Brain microvascular endothelial cell (primary cell): ENCODE data around the gene TTLL10.

Source experiments
- DNase-seq: peaks from one replicate; pipeline ENCODE4 v3.0.0-alpha.2; 2020
- H3K27ac ChIP-seq: fragments of 250-450 bp; sonication (Bioruptor Pico); 2 replicates; pipeline ENCODE4 v1.5.1; 2020; ENCODE audit warnings: mild to moderate bottlenecking, moderate library complexity
- H3K27me3 ChIP-seq: fragments of 250-450 bp; sonication (Bioruptor Pico); replicated peaks from 2 replicates; pipeline ENCODE4 v1.5.1; 2020; ENCODE audit warnings: mild to moderate bottlenecking
- H3K36me3 ChIP-seq: fragments of 250-450 bp; sonication (Bioruptor Pico); replicated peaks from 2 replicates; pipeline ENCODE4 v1.5.1; 2020; ENCODE audit warnings: mild to moderate bottlenecking
- H3K4me3 ChIP-seq: 2 replicates; pipeline ENCODE4 v1.5.1; 2011; ENCODE audit warnings: low read depth, mild to moderate bottlenecking, control low read depth, low read length, moderate library complexity
- CTCF ChIP-seq: IDR thresholded peaks from 2 replicates; pipeline ENCODE4 v1.5.1; 2011; ENCODE audit warnings: low read depth, mild to moderate bottlenecking, moderate library complexity, low read length, control low read depth, inconsistent platforms; ENCODE audit errors: missing control alignments
- in situ Hi-C: cut with HindIII; loops from 2 replicates; pipeline ENCODE4 v1.10.0; 2017; ENCODE audit warnings: low sequenced_read_pairs, low pct_ligation_motif_present

Gene TTLL10

GRCh38 chr1:1167841-1168450 lies 5.7 kb upstream of the TTLL10 start:
- no peak for DNase-seq
- Histone ChIP-seq H3K4me3 (no peak overlapping the region), H3K36me3 (no peaks in the 10 kb centered on the region), H3K27me3 (peaks cover 38% of the 10 kb centered on the region), H3K27ac (no peak overlapping the region)
- TF ChIP-seq CTCF: no peak
- in situ Hi-C loops: no loop called here

GRCh38 chr1:1168451-1169411 lies 4.9 kb upstream of the TTLL10 start:
- no peak for DNase-seq
- Histone ChIP-seq H3K4me3 (no peak overlapping the region), H3K27ac (no peak overlapping the region), H3K27me3 (peaks cover 46% of the 10 kb centered on the region), H3K36me3 (no peaks in the 10 kb centered on the region)
- TF ChIP-seq CTCF: no peak
- in situ Hi-C loops: no loop called here

- peaks cover 51% of the 10 kb centered on the region for H3K27me3 ChIP-seq
- no peaks in the 10 kb centered on the region for H3K36me3 ChIP-seq
- H3K27ac ChIP-seq: no peak overlapping the region
- no peak for TF ChIP-seq CTCF
- in situ Hi-C loops: no loop called here
- no peak overlapping the region for H3K4me3 ChIP-seq
- no peak for DNase-seq
These were observed 4.1 kb upstream of the TTLL10 start for GRCh38 chr1:1169429-1170214.

GRCh38 chr1:1170215-1171091 lies 3.2 kb upstream of the TTLL10 start:
- Histone ChIP-seq H3K4me3 (no peak overlapping the region), H3K36me3 (no peaks in the 10 kb centered on the region), H3K27ac (no peak overlapping the region), H3K27me3 (peaks cover 44% of the 10 kb centered on the region)
- in situ Hi-C loops: no loop called here
- DNase-seq: no peak
- TF ChIP-seq CTCF: no peak

- H3K27me3 ChIP-seq: peaks cover 40% of the 10 kb centered on the region
- DNase-seq: no peak
- H3K27ac ChIP-seq: no peak overlapping the region
- TF ChIP-seq CTCF: no peak
- no peaks in the 10 kb centered on the region for H3K36me3 ChIP-seq
- H3K4me3 ChIP-seq: no peak overlapping the region
- in situ Hi-C loops: no loop called here
These were observed 2.5 kb upstream of the TTLL10 start for GRCh38 chr1:1171161-1171545.
